MM.1S (cell line): Measurements from ENCODE around the gene CROCC2.

Experiments
- DNase-seq: peaks from one replicate; pipeline ENCODE4 v3.0.0-alpha.2; 2015
- H2AFZ ChIP-seq: fragments of 300-600 bp; sonication (generic); 2 replicates; pipeline ENCODE4 v1.6.0; 2016; ENCODE audit warnings: antibody characterized with exemption, low read length
- H3F3A ChIP-seq: fragments of 300-600 bp; sonication (generic); 2 replicates; pipeline ENCODE4 v1.6.1; 2016; ENCODE audit warnings: mild to moderate bottlenecking, antibody characterized with exemption, low read length, moderate library complexity, mixed read lengths; ENCODE audit not compliant: insufficient read depth
- H3K27ac ChIP-seq: fragments of 300-600 bp; sonication (generic); 2 replicates; pipeline ENCODE4 v1.5.1; 2016; ENCODE audit warnings: mild to moderate bottlenecking, low read length
- H3K27me3 ChIP-seq: fragments of 300-600 bp; sonication (generic); replicated peaks from 2 replicates; pipeline ENCODE4 v1.6.0; 2016; ENCODE audit warnings: low read length; ENCODE audit not compliant: insufficient read depth
- H3K36me3 ChIP-seq: fragments of 300-600 bp; sonication (generic); replicated peaks from 2 replicates; pipeline ENCODE4 v1.6.1; 2016; ENCODE audit warnings: mild to moderate bottlenecking, low read length, mixed read lengths; ENCODE audit not compliant: insufficient read depth
- H3K4me1 ChIP-seq: fragments of 300-600 bp; sonication (generic); 2 replicates; pipeline ENCODE4 v1.6.1; 2016; ENCODE audit warnings: low read length, mixed read lengths
- H3K4me2 ChIP-seq: fragments of 300-600 bp; sonication (generic); 2 replicates; pipeline ENCODE4 v1.6.0; 2016; ENCODE audit warnings: low read depth, low read length
- H3K4me3 ChIP-seq: fragments of 300-600 bp; sonication (generic); 2 replicates; pipeline ENCODE4 v1.5.1; 2016; ENCODE audit warnings: low read length, mixed read lengths
- H3K79me2 ChIP-seq: fragments of 300-600 bp; sonication (generic); 2 replicates; pipeline ENCODE4 v1.6.1; 2016; ENCODE audit warnings: mixed run types, low read length, mixed read lengths
- H3K9ac ChIP-seq: fragments of 300-600 bp; sonication (generic); 2 replicates; pipeline ENCODE4 v1.6.1; 2016; ENCODE audit warnings: low read length, mixed read lengths
- H3K9me2 ChIP-seq: fragments of 300-600 bp; sonication (generic); replicated peaks from 2 replicates; pipeline ENCODE4 v1.6.1; 2016; ENCODE audit warnings: mild to moderate bottlenecking, low read length, mixed read lengths; ENCODE audit not compliant: insufficient read depth
- H3K9me3 ChIP-seq: fragments of 300-600 bp; sonication (generic); replicated peaks from 2 replicates; pipeline ENCODE4 v1.6.1; 2016; ENCODE audit warnings: mild to moderate bottlenecking, low read length, mixed read lengths; ENCODE audit not compliant: insufficient read depth
- H4K20me1 ChIP-seq: fragments of 300-600 bp; sonication (generic); 2 replicates; pipeline ENCODE4 v1.6.1; 2016; ENCODE audit warnings: mild to moderate bottlenecking, low read length, moderate library complexity, mixed read lengths; ENCODE audit not compliant: insufficient read depth
- EZH2 ChIP-seq: fragments of 300-600 bp; sonication (generic); optimal IDR thresholded peaks from 2 replicates; pipeline ENCODE3; 2017; ENCODE audit warnings: low read depth, mild to moderate bottlenecking, antibody characterized with exemption, low read length, mixed read lengths
- EZH2phosphoT487 ChIP-seq: fragments of 300-600 bp; sonication (generic); IDR thresholded peaks from 2 replicates; pipeline ENCODE4 v1.6.1; 2018; ENCODE audit warnings: antibody characterized with exemption, low read length
- TF ChIP-seq, protein P1 (sequence below): fragments of 300-600 bp; sonication (generic); IDR thresholded peaks from 2 replicates; pipeline ENCODE4 v1.5.1; 2016; ENCODE audit warnings: antibody characterized with exemption, low read length, mixed read lengths

The CROCC2 gene

DNA sequence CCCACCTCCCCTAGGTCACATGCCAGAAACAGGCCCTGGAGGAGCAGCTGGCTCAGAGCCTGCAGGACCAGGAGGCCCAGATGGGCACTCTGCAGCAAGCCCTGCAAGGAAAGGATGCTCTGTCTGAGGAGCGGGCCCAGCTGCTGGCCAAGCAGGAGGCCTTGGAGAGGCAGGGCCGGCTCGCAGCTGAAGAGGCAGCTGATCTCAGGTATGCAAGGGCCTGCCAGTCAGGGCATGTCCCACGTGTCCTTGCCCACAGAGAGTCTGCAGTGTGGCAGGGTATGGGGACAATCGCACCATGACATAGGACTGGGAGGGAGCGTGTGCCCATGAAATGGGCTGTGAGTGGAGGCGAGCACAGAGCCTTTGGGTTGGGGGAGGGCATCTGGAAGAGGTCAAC lies 39.9 kb downstream of the CROCC2 start:
- Histone ChIP-seq H4K20me1 (no peaks in the 10 kb centered on the region), H3K36me3 (no peaks in the 10 kb centered on the region), H3K4me1 (no peaks in the 10 kb centered on the region), H3K4me3 (no peak overlapping the region), H3F3A (no peaks in the 10 kb centered on the region), H3K27me3 (peaks cover 39% of the 10 kb centered on the region), H2AFZ (no peak overlapping the region), H3K9me3 (no peaks in the 10 kb centered on the region), H3K9me2 (no peaks in the 10 kb centered on the region), H3K79me2 (no peaks in the 10 kb centered on the region), H3K27ac (no peak overlapping the region), H3K9ac (no peak overlapping the region), H3K4me2 (no peak overlapping the region)
- no peak for DNase-seq
- TF ChIP-seq, protein P1, sequence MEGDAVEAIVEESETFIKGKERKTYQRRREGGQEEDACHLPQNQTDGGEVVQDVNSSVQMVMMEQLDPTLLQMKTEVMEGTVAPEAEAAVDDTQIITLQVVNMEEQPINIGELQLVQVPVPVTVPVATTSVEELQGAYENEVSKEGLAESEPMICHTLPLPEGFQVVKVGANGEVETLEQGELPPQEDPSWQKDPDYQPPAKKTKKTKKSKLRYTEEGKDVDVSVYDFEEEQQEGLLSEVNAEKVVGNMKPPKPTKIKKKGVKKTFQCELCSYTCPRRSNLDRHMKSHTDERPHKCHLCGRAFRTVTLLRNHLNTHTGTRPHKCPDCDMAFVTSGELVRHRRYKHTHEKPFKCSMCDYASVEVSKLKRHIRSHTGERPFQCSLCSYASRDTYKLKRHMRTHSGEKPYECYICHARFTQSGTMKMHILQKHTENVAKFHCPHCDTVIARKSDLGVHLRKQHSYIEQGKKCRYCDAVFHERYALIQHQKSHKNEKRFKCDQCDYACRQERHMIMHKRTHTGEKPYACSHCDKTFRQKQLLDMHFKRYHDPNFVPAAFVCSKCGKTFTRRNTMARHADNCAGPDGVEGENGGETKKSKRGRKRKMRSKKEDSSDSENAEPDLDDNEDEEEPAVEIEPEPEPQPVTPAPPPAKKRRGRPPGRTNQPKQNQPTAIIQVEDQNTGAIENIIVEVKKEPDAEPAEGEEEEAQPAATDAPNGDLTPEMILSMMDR: no peak
- TF ChIP-seq EZH2: no peak
- TF ChIP-seq EZH2phosphoT487: no peak

DNA sequence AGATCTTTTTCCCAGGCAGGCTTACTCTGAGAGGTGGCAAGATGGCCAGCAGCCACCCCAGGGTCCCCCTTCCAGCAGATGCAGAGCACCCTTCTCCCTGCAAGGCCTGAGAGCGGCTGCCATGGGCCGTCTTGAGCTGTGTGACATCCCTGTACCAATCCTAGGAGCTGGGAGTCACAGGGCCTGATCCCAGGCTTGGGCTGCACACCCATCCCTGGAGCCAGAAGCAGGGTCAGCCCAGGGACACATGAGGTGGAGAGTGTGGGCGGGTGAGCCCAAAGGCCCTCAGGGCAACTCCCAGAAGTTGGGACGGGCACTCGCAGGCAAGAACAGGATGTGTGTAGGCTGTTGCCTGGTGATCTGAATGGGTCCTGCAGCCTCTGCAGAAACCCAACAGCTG lies 40.5 kb downstream of the CROCC2 start:
- no peak overlapping the region for H3K9ac ChIP-seq
- H3K9me3 ChIP-seq: no peaks in the 10 kb centered on the region
- H3K4me2 ChIP-seq: no peak overlapping the region
- peaks cover 34% of the 10 kb centered on the region for H3K27me3 ChIP-seq
- H3K9me2 ChIP-seq: no peaks in the 10 kb centered on the region
- H3K27ac ChIP-seq: no peak overlapping the region
- DNase-seq: no peak
- no peaks in the 10 kb centered on the region for H3K36me3 ChIP-seq
- no peak for TF ChIP-seq EZH2phosphoT487
- TF ChIP-seq, protein P1: no peak
- no peak for TF ChIP-seq EZH2
- H4K20me1 ChIP-seq: no peaks in the 10 kb centered on the region
- no peak overlapping the region for H3K4me3 ChIP-seq
- H2AFZ ChIP-seq: no peak overlapping the region
- H3F3A ChIP-seq: no peaks in the 10 kb centered on the region
- no peaks in the 10 kb centered on the region for H3K4me1 ChIP-seq
- H3K79me2 ChIP-seq: no peaks in the 10 kb centered on the region

GRCh38 chr2:240947176-240947575 lies 41.0 kb downstream of the CROCC2 start:
- Histone ChIP-seq H3K4me2 (no peak overlapping the region), H3K9me2 (no peaks in the 10 kb centered on the region), H3K4me3 (no peak overlapping the region), H3K9ac (no peak overlapping the region), H3K36me3 (no peaks in the 10 kb centered on the region), H3K27me3 (peaks cover 29% of the 10 kb centered on the region), H3K4me1 (no peaks in the 10 kb centered on the region), H3F3A (no peaks in the 10 kb centered on the region), H3K9me3 (no peaks in the 10 kb centered on the region), H2AFZ (no peak overlapping the region), H3K27ac (no peak overlapping the region), H3K79me2 (no peaks in the 10 kb centered on the region), H4K20me1 (no peaks in the 10 kb centered on the region)
- TF ChIP-seq, protein P1: no peak
- TF ChIP-seq EZH2phosphoT487: no peak
- TF ChIP-seq EZH2: no peak
- no peak for DNase-seq
